Measurements from ENCODE around the gene ADCY3.

Gene ADCY3

GRCh38 chr2:24920098-24920808 lies at the start of gene ADCY3:
Gene ADCY3, minus strand, starts transcription at chr2:24920237. Its CDS starts 1,250 bp downstream, at chr2:24918987.
- FAIRE-seq, result peak; percentile 53
- peak; percentile 64 for DNase-seq (ENCODE audit: extremely low spot score, insufficient read length, low read depth)

GRCh38 chr2:24969784-24970183 lies 49.7 kb upstream of the ADCY3 start:
- no peak for DNase-seq (ENCODE audit: extremely low spot score, insufficient read length, low read depth)
- FAIRE-seq, result no peak

GRCh38 chr2:24961903-24962302 lies 41.9 kb upstream of the ADCY3 start:
- FAIRE-seq (no peak), DNase-seq (ENCODE audit: extremely low spot score, insufficient read length, low read depth) (no peak)

GRCh38 chr2:24959761-24960160 lies 39.7 kb upstream of the ADCY3 start:
- FAIRE-seq (no peak), DNase-seq (ENCODE audit: extremely low spot score, insufficient read length, low read depth) (no peak)

GRCh38 chr2:24958411-24958935 lies 38.4 kb upstream of the ADCY3 start:
- no peak for FAIRE-seq

GRCh38 chr2:24957976-24958375 lies 37.9 kb upstream of the ADCY3 start:
- FAIRE-seq (no peak), DNase-seq (ENCODE audit: extremely low spot score, insufficient read length, low read depth) (no peak)

More at GRCh38 chr2:24958411-24958935, 38.4 kb upstream of the ADCY3 start:
- DNase-seq (ENCODE audit: extremely low spot score, insufficient read length, low read depth), result no peak

- no peak for FAIRE-seq
These were observed 37.2 kb upstream of the ADCY3 start for GRCh38 chr2:24957221-24957620.

GRCh38 chr2:24955921-24956320 lies 35.9 kb upstream of the ADCY3 start:
- FAIRE-seq, result no peak
- DNase-seq (ENCODE audit: extremely low spot score, insufficient read length, low read depth), result no peak

More at GRCh38 chr2:24957221-24957620, 37.2 kb upstream of the ADCY3 start:
- no peak for DNase-seq (ENCODE audit: extremely low spot score, insufficient read length, low read depth)

- no peak for FAIRE-seq
- DNase-seq (ENCODE audit: extremely low spot score, insufficient read length, low read depth), result no peak
These were observed 35.2 kb upstream of the ADCY3 start for GRCh38 chr2:24955232-24955631.

GRCh38 chr2:24950102-24950501 lies 30.1 kb upstream of the ADCY3 start:
- FAIRE-seq, result no peak
- no peak for DNase-seq (ENCODE audit: extremely low spot score, insufficient read length, low read depth)

- no peak for FAIRE-seq
- no peak for DNase-seq (ENCODE audit: extremely low spot score, insufficient read length, low read depth)
These were observed 28.5 kb upstream of the ADCY3 start for GRCh38 chr2:24948506-24948905.

GRCh38 chr2:24947561-24948157 lies 27.6 kb upstream of the ADCY3 start:
- DNase-seq (ENCODE audit: extremely low spot score, insufficient read length, low read depth) (no peak), FAIRE-seq (no peak)

- FAIRE-seq, result no peak
These were observed 25.9 kb upstream of the ADCY3 start for GRCh38 chr2:24945907-24946306.

GRCh38 chr2:24943427-24944053 lies 23.5 kb upstream of the ADCY3 start:
- no peak for FAIRE-seq
- no peak for DNase-seq (ENCODE audit: extremely low spot score, insufficient read length, low read depth)

More at GRCh38 chr2:24945907-24946306, 25.9 kb upstream of the ADCY3 start:
- DNase-seq (ENCODE audit: extremely low spot score, insufficient read length, low read depth), result no peak

- FAIRE-seq (no peak), DNase-seq (ENCODE audit: extremely low spot score, insufficient read length, low read depth) (no peak)
These were observed 19.3 kb upstream of the ADCY3 start for GRCh38 chr2:24939353-24939752.

- no peak for DNase-seq (ENCODE audit: extremely low spot score, insufficient read length, low read depth)
- no peak for FAIRE-seq
These were observed 17.2 kb upstream of the ADCY3 start for GRCh38 chr2:24937236-24937635.

- no peak for DNase-seq (ENCODE audit: extremely low spot score, insufficient read length, low read depth)
These were observed 15.1 kb upstream of the ADCY3 start for GRCh38 chr2:24935145-24935544.

GRCh38 chr2:24932715-24933114 lies 12.7 kb upstream of the ADCY3 start:
- FAIRE-seq, result no peak
- DNase-seq (ENCODE audit: extremely low spot score, insufficient read length, low read depth), result no peak

More at GRCh38 chr2:24935145-24935544, 15.1 kb upstream of the ADCY3 start:
- no peak for FAIRE-seq

- peak; percentile 94 for FAIRE-seq
- peak; percentile 54 for DNase-seq (ENCODE audit: extremely low spot score, insufficient read length, low read depth)
These were observed 10.7 kb upstream of the ADCY3 start for GRCh38 chr2:24930768-24931167.

- no peak for DNase-seq (ENCODE audit: extremely low spot score, insufficient read length, low read depth)
- no peak for FAIRE-seq
These were observed 9.2 kb upstream of the ADCY3 start for GRCh38 chr2:24929230-24929629.

GRCh38 chr2:24928036-24928435 lies 8.0 kb upstream of the ADCY3 start:
- FAIRE-seq (no peak), DNase-seq (ENCODE audit: extremely low spot score, insufficient read length, low read depth) (no peak)

Data from GM18507 (cell line).